Vein endothelial cell (primary cell): ENCODE results near the gene SNAI1. TPM values are rescaled to one million over a fixed set of nuclear protein-coding genes. Genes with fewer than 3 reads are reported as not detected.

Experiments used
- small RNA-seq: library from RNA; depleted of rRNA; stranded (forward); fragments of <200 nt; gene quantifications from one replicate; pipeline ENCODE3, GENCODE V24; 2012
- total RNA-seq: library from RNA; depleted of rRNA; stranded (reverse); fragments of >200 nt; gene quantifications from 2 replicates; pipeline ENCODE4 v1.2.3, GENCODE V29; 2012

Gene SNAI1
- total RNA-seq = 5.3 and 6.5 TPM in 2 replicates

GRCh38 chr20:49982346-49983122 lies at the start of gene SNAI1:
SNAI1 (plus strand) TSS chr20:49982980; CDS start chr20:49983060, 80 bp downstream.

GRCh38 chr20:49936153-49937026 lies 46.4 kb upstream of the SNAI1 start, which contains the start of gene RNF114:
RNF114 (plus strand) TSS chr20:49936397; CDS start chr20:49936413, 16 bp downstream.

Small RNA genes within 50 kb of the gene (small RNA-seq; reads per million reads assigned to genes)
- gene RF00017 = not detected
- not detected for gene RNU6-147P

Other genes with a start within 250 kb of the SNAI1 start
- 8.2 and 10.4 TPM in 2 replicates for gene SLC9A8, start 170.2 kb upstream of the SNAI1 start, total RNA-seq
- gene SPATA2, start 67.5 kb upstream of the SNAI1 start, total RNA-seq = 3.5 and 4.2 TPM in 2 replicates
- 80.0 and 96.7 TPM in 2 replicates for gene RNF114, start 46.6 kb upstream of the SNAI1 start, total RNA-seq
- gene UBE2V1, start 130.2 kb downstream of the SNAI1 start, total RNA-seq = 111 and 122 TPM in 2 replicates
- 50.0 and 56.3 TPM in 2 replicates for gene PEDS1, start 170.7 kb downstream of the SNAI1 start, total RNA-seq
- gene CEBPB, start 207.8 kb downstream of the SNAI1 start, total RNA-seq = 7.0 and 8.8 TPM in 2 replicates